ENCODE results near the gene ARHGAP12.

GRCh38 chr10:31972519-31973041 is 43.9 kb upstream of the ARHGAP12 start:
- no peak for TF ChIP-seq CTCF (conservative IDR thresholded peaks at IDR 0.05; ENCODE audit: low read length)
- no peak for TF ChIP-seq EZH2phosphoT487 (IDR thresholded peaks at IDR 0.05; ENCODE audit: borderline replicate concordance)

Data from Loucy (cell line).